ENCODE data around the gene FAM171A1. TPM values are rescaled to one million over a fixed set of nuclear protein-coding genes. Genes with fewer than 3 reads are reported as not detected.

FAM171A1 gene
- total and polyA plus RNA-seq, 2 of the 13 experiments (the other 11 are each of a cell fraction or from before 2014, with no cell fraction given): 21.5 to 34.7 TPM

GRCh38 chr10:15230257-15230656 lies 140.8 kb downstream of the FAM171A1 start:
- no peaks in the 10 kb centered on the region for H3K9me3 ChIP-seq (ENCODE audit: low read length)
- no peak overlapping the region for H3K4me3 ChIP-seq (replicated peaks in 1 of 3; ENCODE audit: insufficient read depth in 1 of 3, low read depth in 2 of 3, low read length in 3 of 3)
- intact Hi-C loops (cut with micrococcal nuclease; ENCODE audit: unreplicated experiment) (no loop called here), in situ Hi-C loops (cut with HindIII; ENCODE audit: extremely low pct_ligation_motif_present, low pct_unique_long_range_greater_than_20kb) (no loop called here)
- no peak overlapping the region for H3K9ac ChIP-seq (ENCODE audit: insufficient read depth, low read depth, low read length)
- ChIA-PET CTCF (ENCODE audit: low intra/inter-chr PET ratio, low total read pairs) (no interaction called here), POLR2A (no interaction called here)
- 79% methylated on average over 3 of the region's 3 CpGs for WGBS (ENCODE audit: low lambda C conversion rate)
- H2AFZ ChIP-seq (ENCODE audit: low read length): no peak overlapping the region
- DNase-seq (ENCODE audit: low spot score) (no peak), ATAC-seq (no peak), FAIRE-seq (no peak)
- no peaks in the 10 kb centered on the region for H3K27me3 ChIP-seq (ENCODE audit: control insufficient read depth in 1 of 2, insufficient read depth in 2 of 2, low read length in 2 of 2)
- BruUV-seq (replicated peaks): no TSS peak
- no peak for TF ChIP-seq KAT7 (CRISPR knock-in tag; IDR thresholded peaks at IDR 0.05; ENCODE audit: borderline replicate concordance)
- no peak for TF ChIP-seq PATZ1 (CRISPR knock-in tag; IDR thresholded peaks at IDR 0.05)
- no peak for TF ChIP-seq ZFP90 (CRISPR knock-in tag; IDR thresholded peaks at IDR 0.05; ENCODE audit: borderline replicate concordance)
- TF ChIP-seq TAF15 (IDR thresholded peaks at IDR 0.05; ENCODE audit: low read depth, low read length, poor library complexity, severe bottlenecking): no peak
- no peak for TF ChIP-seq ZBTB7B (CRISPR knock-in tag; IDR thresholded peaks at IDR 0.05)
- no peak for TF ChIP-seq ZKSCAN1 (IDR thresholded peaks at IDR 0.05; ENCODE audit: low read length)
- TF ChIP-seq GATAD1 (CRISPR knock-in tag; IDR thresholded peaks at IDR 0.05): no peak
- TF ChIP-seq TBP (CRISPR knock-in tag; IDR thresholded peaks at IDR 0.05): no peak
- TF ChIP-seq ZNF30 (CRISPR knock-in tag; IDR thresholded peaks at IDR 0.05): no peak
- TF ChIP-seq SRY (CRISPR knock-in tag; IDR thresholded peaks at IDR 0.05): no peak
- TF ChIP-seq NONO (IDR thresholded peaks at IDR 0.05): no peak
- TF ChIP-seq NONO (CRISPR knock-in tag; conservative IDR thresholded peaks at IDR 0.05): no peak
- TF ChIP-seq REPIN1 (CRISPR knock-in tag; IDR thresholded peaks at IDR 0.05; ENCODE audit: borderline replicate concordance, low read depth): no peak
- TF ChIP-seq THYN1 (CRISPR knock-in tag; IDR thresholded peaks at IDR 0.05; ENCODE audit: borderline replicate concordance, low read depth): no peak
- no peak for TF ChIP-seq ZNF646 (CRISPR knock-in tag; IDR thresholded peaks at IDR 0.05)
- H3K79me2 ChIP-seq (ENCODE audit: insufficient read depth, low read length): no peaks in the 10 kb centered on the region
- peaks cover 2 to 5% of the 10 kb centered on the region in 2 experiments; a peak in 2 of 5 replicates for H3K36me3 ChIP-seq (replicated peaks in 1 of 2; ENCODE audit: control insufficient read depth in 1 of 2, insufficient read depth in 2 of 2, low read length in 2 of 2)
- no peak overlapping the region for H3K27ac ChIP-seq (ENCODE audit: extremely low read length, insufficient read depth, low read length)
- no peaks in the 10 kb centered on the region for H3K4me1 ChIP-seq (ENCODE audit: insufficient read depth, low read length)
- no peaks in the 10 kb centered on the region for H4K20me1 ChIP-seq (ENCODE audit: insufficient read depth, low read length)
- H3K4me2 ChIP-seq (ENCODE audit: low read depth, low read length): no peak overlapping the region
